SH-SY5Y (cell line): ENCODE measurements around the gene VAPB.

Experiments used
- GATA2 ChIP-seq: IDR thresholded peaks from 2 replicates; pipeline ENCODE4 v1.6.1; 2011; ENCODE audit warnings: mild to moderate bottlenecking, low read depth, low read length
- GATA3 ChIP-seq: IDR thresholded peaks from 2 replicates; pipeline ENCODE4 v1.6.1; 2011; ENCODE audit warnings: low read depth, mild to moderate bottlenecking, low read length, moderate library complexity

DNA sequence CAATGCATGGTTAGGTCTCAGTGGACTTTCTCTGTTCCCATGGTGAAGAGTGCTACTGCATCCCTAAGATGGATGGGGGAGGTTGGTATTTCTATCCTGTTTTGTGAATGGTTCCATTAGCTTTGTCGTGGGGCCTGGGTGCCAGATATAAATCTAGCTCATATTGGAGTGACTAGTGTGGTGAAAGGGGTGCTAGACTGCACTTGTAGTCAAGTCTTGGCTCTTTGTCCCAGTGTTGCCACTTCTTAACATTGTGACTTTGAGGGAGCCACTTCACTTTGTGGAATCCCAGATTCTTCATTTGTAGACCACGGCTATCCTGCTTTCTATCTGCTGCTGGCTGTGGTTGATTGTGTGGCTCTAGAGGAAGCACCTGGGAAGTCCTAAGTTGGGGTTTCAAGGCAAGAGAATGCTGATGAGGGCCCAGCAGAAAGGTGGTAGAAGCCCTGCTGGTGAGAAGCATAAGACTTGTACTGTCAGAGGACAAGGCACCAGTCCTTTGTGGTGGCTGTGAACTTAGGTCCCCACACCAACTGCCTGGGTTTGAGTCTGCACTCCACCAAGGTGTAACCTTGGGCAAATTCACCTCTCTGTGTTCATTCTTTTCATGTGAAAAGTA is 44.1 kb downstream of the VAPB start:
- TF ChIP-seq GATA2 = no peak
- no peak for TF ChIP-seq GATA3
